Rectal smooth muscle tissue (tissue), 1 donor: ENCODE measurements around the gene LDHA.
"Not testable (repeated sequence)": the region's sequence is repeated elsewhere in the genome, so short reads cannot be mapped to it uniquely, and the experiment has no call there.

Source experiments
- H3K27ac ChIP-seq: one replicate; pipeline ENCODE4 v1.7.0; 2013; ENCODE audit warnings: low read depth, low read length, inconsistent platforms
- H3K27me3 ChIP-seq: one replicate; pipeline ENCODE4 v1.7.0; 2013; ENCODE audit warnings: low read length; ENCODE audit not compliant: control insufficient read depth, insufficient read depth
- H3K36me3 ChIP-seq: one replicate; pipeline ENCODE4 v1.7.0; 2013; ENCODE audit warnings: low read length; ENCODE audit not compliant: control insufficient read depth, insufficient read depth
- H3K4me1 ChIP-seq: one replicate; pipeline ENCODE4 v1.7.0; 2013; ENCODE audit warnings: low read length; ENCODE audit not compliant: control insufficient read depth, insufficient read depth
- H3K4me3 ChIP-seq: one replicate; pipeline ENCODE4 v1.7.0; 2013; ENCODE audit warnings: low read length
- H3K9ac ChIP-seq: one replicate; pipeline ENCODE4 v1.7.0; 2013; ENCODE audit warnings: low read length

The LDHA gene

DNA sequence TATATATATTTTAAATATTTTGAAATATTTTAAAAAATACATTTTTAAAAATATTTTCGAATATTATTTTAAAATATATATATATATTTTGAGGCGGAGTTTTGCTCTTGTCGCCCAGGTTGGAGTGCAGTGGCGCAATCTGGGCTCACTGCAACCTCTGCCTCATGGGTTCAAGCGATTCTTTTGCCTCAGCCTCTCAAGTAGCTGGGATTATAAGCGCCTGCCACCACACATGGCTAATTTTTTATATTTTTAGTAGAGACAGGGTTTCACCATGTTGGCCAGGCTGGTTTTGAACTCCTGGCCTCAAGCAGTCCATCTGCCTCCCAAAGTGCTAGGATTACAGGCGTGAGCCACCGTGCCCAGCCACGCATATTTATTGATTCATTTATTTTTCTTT, 6.7 kb downstream of the LDHA start:
- not testable (repeated sequence) for H3K4me3 ChIP-seq, H3K9ac ChIP-seq, H3K27me3 ChIP-seq, H3K27ac ChIP-seq, H3K4me1 ChIP-seq
- peaks cover 51% of the 10 kb centered on the region for H3K36me3 ChIP-seq

DNA sequence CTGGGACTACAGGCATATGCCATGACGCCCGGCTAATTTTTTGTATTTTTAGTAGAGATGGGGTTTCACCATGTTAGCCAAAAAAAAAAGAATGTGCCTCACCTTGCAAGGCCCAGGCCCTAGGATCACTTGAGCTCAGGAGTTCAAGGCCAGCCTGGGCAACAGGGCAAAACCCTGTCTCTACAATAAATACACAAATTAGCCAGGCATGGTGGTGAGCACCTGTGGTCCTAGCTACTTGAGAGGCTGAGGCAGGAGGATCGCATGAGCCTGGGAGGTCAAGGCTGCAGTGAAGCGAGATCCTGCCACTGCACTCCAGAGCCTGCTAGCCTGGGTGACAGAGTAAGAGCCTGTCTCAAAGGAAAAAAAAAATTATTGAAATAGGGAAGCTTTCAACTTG, 9.7 kb downstream of the LDHA start:
- no peak overlapping the region for H3K9ac ChIP-seq
- H3K4me3 ChIP-seq: no peak overlapping the region
- H3K4me1 ChIP-seq: no peaks in the 10 kb centered on the region
- H3K27me3 ChIP-seq: no peaks in the 10 kb centered on the region
- peaks cover 49% of the 10 kb centered on the region for H3K36me3 ChIP-seq
- H3K27ac ChIP-seq: no peak overlapping the region

DNA sequence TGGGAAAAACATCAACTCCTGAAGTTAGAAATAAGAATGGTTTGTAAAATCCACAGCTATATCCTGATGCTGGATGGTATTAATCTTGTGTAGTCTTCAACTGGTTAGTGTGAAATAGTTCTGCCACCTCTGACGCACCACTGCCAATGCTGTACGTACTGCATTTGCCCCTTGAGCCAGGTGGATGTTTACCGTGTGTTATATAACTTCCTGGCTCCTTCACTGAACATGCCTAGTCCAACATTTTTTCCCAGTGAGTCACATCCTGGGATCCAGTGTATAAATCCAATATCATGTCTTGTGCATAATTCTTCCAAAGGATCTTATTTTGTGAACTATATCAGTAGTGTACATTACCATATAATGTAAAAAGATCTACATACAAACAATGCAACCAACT, 13.0 kb downstream of the LDHA start:
- not testable (repeated sequence) for H3K27me3 ChIP-seq, H3K4me3 ChIP-seq, H3K9ac ChIP-seq, H3K4me1 ChIP-seq, H3K27ac ChIP-seq
- H3K36me3 ChIP-seq: peaks cover 33% of the 10 kb centered on the region

DNA sequence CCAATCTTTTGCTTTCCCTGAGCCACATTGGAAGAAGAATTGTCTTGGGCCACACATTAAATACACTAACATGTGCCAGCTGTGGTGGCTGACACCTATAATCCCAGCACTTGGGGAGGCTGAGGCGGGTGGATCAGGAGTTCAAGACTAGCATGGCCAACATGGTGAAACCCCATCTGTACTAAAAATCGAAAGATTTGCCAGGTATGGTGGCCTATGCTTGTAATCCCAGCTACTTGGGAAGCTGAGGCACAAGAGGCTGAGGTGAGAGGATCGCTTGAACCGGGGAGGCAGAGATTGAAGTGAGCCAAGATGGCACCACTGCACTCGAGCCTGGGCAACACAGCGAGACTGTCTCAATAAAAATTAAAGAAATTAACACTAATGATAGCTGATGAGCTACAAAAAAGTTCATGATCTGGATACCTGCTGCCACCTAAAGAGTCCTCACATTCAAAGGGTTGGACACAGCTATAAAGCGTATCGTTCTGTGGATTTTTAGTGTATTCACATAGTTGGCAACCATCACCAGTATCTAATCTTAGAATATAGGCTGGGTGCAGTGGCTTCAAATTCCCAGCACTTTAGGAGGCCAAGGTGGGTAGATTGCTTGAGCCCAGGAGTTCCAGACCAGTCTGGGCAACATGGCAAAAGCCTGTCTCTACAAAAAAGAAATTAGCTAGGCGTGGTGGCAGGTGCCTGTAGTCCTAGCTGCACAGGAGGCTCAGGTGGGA, 14.4 kb downstream of the LDHA start:
- Histone ChIP-seq H3K4me3 (no peak overlapping the region), H3K36me3 (peaks cover 22% of the 10 kb centered on the region), H3K27ac (no peak overlapping the region), H3K27me3 (no peaks in the 10 kb centered on the region), H3K9ac (no peak overlapping the region), H3K4me1 (no peaks in the 10 kb centered on the region)

DNA sequence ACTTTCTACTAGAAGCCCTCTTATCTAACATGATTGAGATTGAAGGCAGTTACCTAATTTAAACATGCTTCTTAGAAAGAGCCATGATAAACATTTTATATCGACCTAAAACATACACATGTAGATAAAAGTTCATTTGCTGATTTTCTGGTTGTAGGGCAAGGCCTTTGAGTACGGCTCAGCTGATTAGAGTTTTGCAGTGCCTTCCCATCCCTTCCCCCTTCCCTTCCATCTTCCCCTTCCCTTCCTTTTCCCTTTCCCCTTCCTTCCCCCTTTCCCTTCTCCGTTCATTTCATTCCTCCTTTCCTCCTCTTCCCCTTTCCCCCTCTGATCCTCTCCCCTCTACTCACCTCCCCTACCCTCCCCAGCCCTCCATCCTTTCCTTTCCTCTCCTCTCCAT, 22.1 kb downstream of the LDHA start:
- H3K27me3 ChIP-seq: no peaks in the 10 kb centered on the region
- no peaks in the 10 kb centered on the region for H3K4me1 ChIP-seq
- H3K4me3 ChIP-seq: no peak overlapping the region
- H3K27ac ChIP-seq: no peak overlapping the region
- H3K9ac ChIP-seq: no peak overlapping the region
- no peaks in the 10 kb centered on the region for H3K36me3 ChIP-seq

DNA sequence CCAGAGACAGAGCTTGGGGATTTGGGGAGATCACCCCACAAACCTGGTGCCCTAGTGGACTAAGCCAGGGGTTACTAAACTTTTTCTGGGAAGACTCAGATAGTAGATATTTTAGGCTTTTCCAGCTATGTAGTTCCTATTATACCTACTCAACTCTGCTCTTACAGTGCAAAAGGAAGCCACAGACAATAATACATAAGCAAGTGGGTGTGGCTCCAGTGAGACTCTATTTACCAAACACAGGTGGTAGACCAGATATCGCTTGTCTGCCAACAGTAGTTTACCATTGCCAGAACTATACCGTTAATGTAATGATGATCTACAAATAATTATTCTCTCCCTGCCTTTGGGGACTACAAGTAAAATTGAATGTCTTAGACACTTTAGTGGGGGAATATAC, 24.7 kb downstream of the LDHA start:
- Histone ChIP-seq H3K36me3 (no peaks in the 10 kb centered on the region), H3K4me1 (no peaks in the 10 kb centered on the region), H3K27me3 (no peaks in the 10 kb centered on the region), H3K27ac (no peak overlapping the region), H3K9ac (no peak overlapping the region), H3K4me3 (no peak overlapping the region)

DNA sequence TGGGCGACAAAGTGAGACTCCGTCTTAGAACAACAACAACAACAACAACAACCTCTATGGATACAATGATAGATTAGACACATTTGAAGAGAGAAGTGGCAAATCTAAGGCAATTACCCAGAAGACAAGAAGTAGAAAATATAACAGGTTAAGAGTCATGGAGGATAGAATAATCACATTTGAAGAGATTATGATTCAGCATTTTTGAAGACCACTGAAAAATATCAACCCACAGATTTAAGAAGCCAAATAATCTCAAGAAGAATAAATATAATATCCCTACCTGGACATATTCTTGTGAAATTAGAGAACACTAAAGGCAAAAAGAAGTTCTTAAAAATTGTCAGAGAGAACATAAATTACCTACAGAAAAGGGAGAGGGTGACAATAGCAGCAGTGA, 25.7 kb downstream of the LDHA start:
- no peak overlapping the region for H3K27ac ChIP-seq
- H3K9ac ChIP-seq: no peak overlapping the region
- no peak overlapping the region for H3K4me3 ChIP-seq
- H3K36me3 ChIP-seq: no peaks in the 10 kb centered on the region
- H3K4me1 ChIP-seq: no peaks in the 10 kb centered on the region
- no peaks in the 10 kb centered on the region for H3K27me3 ChIP-seq

DNA sequence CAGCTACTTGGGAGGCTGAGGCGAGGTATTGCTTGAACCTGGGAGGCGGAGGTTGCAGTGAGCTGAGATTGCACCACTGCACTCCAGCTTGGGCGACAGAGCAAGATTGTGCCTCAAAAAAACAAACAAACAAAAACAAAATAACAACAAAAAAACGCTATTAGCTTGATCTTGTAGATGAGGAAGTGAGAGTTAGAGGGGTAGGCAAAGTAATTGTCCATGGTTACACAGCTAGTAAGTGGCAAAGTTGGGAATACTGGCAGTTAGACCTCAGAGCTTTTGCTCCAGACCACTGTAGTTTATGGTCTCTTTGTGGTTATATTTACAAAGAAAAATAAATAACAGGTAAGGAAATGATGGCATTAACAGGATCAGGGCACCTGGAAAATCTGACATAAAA, 32.9 kb downstream of the LDHA start:
- no peak overlapping the region for H3K27ac ChIP-seq
- no peaks in the 10 kb centered on the region for H3K4me1 ChIP-seq
- H3K9ac ChIP-seq: no peak overlapping the region
- H3K4me3 ChIP-seq: no peak overlapping the region
- H3K27me3 ChIP-seq: no peaks in the 10 kb centered on the region
- no peaks in the 10 kb centered on the region for H3K36me3 ChIP-seq

DNA sequence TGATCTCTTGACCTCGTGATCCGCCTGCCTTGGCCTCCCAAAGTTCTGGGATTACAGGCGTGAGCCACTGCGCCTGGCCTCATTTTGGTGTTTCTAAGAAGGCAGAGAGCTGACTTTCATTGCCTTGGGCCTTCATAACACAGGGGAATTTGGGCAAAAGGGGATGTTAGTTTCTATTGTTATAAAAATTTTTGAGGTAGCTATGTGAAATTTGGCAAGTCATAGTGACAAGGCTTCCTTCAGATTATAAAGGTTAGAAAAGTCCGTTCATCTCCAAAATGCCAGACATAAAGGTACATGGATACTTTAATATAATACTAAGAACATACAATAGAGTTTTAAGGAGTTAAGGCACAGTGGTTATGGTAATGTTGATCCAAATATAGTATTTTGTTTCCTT, 35.0 kb downstream of the LDHA start:
- H3K4me3 ChIP-seq: no peak overlapping the region
- H3K4me1 ChIP-seq: no peaks in the 10 kb centered on the region
- H3K27me3 ChIP-seq: no peaks in the 10 kb centered on the region
- no peaks in the 10 kb centered on the region for H3K36me3 ChIP-seq
- H3K27ac ChIP-seq: no peak overlapping the region
- no peak overlapping the region for H3K9ac ChIP-seq

DNA sequence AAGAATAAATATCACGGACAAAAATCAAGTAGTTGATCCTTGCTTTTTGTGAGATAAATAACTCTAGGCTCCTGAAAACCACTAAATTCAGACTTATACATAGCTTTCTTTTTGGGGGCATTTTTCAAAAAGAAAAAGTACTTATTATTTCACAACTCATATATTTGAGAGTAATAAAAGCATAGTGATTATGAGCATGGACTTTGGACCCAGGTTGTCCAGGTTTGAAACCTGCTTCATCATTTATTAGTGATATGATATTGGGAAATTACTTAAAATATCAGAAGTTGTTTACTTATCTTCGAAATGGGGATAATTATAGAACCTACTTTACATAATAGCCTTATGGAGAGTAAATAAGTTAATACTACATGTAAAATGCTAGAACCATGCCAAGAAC, 44.3 kb downstream of the LDHA start:
- H3K9ac ChIP-seq: no peak overlapping the region
- no peaks in the 10 kb centered on the region for H3K4me1 ChIP-seq
- no peak overlapping the region for H3K27ac ChIP-seq
- no peaks in the 10 kb centered on the region for H3K36me3 ChIP-seq
- H3K27me3 ChIP-seq: no peaks in the 10 kb centered on the region
- no peak overlapping the region for H3K4me3 ChIP-seq

DNA sequence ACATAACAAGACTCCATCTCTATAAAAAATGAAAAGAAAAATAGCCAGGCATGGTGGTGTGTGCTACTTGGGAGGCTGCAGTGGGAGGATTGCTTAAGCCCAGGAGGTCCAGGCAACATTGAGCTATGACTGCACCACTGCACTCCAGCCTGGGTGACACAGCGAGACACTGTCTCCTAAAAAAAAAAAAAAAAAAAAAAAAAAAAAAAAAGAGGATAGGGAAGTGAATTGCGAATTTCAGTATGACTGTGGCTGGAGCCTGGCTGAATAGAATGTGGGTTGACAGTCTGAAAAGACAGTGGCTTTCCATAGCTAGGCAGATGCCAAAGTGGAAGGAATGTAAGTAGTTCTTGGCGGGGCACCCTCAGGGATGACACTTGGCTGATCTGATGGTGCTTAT, 54.9 kb downstream of the LDHA start:
- no peak overlapping the region for H3K9ac ChIP-seq

DNA sequence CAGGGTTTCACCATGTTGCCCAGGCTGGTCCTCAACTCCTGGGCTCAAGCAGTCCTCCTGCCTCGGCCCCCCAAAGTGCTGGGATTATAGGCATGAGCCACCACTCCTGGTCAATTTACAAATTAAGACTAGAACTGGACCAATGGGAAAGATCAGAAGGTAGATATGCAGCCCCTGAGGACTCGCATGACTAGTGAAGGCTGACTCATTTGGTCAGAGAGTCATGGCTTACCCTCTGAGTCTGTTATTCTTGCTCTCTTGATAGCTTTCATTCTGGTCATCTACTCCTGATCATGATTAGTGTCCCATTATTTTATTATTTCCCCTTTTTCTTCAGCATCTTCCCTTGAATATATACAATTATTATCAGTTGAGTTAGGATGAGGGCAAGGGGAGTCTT, 58.6 kb downstream of the LDHA start:
- no peak overlapping the region for H3K27ac ChIP-seq
- no peak overlapping the region for H3K9ac ChIP-seq
- no peak overlapping the region for H3K4me3 ChIP-seq
- H3K4me1 ChIP-seq: no peaks in the 10 kb centered on the region
- no peaks in the 10 kb centered on the region for H3K27me3 ChIP-seq
- no peaks in the 10 kb centered on the region for H3K36me3 ChIP-seq

More for the DNA sequence above, 54.9 kb downstream of the LDHA start:
- H3K36me3 ChIP-seq: no peaks in the 10 kb centered on the region
- no peaks in the 10 kb centered on the region for H3K27me3 ChIP-seq
- no peak overlapping the region for H3K27ac ChIP-seq
- no peak overlapping the region for H3K4me3 ChIP-seq
- no peaks in the 10 kb centered on the region for H3K4me1 ChIP-seq

DNA sequence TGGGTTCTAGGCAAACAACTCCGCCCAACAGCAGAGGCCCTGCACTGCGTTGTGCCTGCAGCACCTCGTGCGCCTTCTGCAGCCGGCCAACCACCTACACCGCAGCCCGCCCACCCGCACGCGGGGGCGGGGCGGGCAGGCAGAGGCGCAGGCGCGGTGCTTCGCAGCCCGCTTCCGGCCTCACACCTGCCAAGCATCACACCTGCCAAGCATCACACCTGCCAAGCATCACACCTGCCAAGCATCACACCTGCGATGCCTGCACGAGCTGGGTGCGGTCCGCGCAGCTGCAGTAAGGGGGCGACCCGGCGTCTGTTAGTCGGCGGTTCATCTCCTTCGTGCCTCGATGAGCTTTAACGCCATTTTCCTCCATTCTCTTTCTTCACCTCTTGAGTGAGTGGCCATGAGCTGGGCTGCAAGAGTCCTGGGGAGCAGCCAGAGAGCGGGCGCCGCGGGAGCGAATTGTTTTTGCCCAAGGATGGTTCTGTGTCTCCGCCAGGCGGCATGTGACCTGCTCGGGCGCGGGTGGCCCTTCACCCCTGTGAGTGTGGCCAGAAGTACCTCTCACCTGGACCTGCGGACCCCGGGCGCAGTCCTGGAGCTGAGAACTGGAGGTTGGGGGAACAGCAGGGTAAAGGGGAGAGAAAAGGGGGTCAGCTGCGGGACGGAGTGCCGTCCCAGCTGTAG, 61.5 kb downstream of the LDHA start, which contains the start of gene LDHAL6A:
Gene LDHAL6A (plus strand): TSS at position 171 of the 687 bp plus-strand sequence. CDS start 825 bp downstream, outside the sequence.
- H3K9ac ChIP-seq: no peak within 1 kb of the TSS
- H3K4me3 ChIP-seq: no peak within 1 kb of the TSS
- no peaks in the 10 kb centered on the region for H3K36me3 ChIP-seq
- no peaks in the 10 kb centered on the region for H3K4me1 ChIP-seq
- no peak within 1 kb of the TSS for H3K27ac ChIP-seq
- no peaks in the 10 kb centered on the region for H3K27me3 ChIP-seq
